HepG2 (cell line): Measurements from ENCODE around the gene PLRG1. TPM values are rescaled to one million over a fixed set of nuclear protein-coding genes. Genes with fewer than 3 reads are reported as not detected.
A peak's percentile ranks its signal among the peaks of the same experiment; 100 is the strongest.

Source experiments
- ARHGAP35 ChIP-seq: sonication (generic); formaldehyde crosslinking; IDR thresholded peaks from 2 replicates; pipeline ENCODE4 v1.9.0; 2022; ENCODE audit warnings: mild to moderate bottlenecking, inconsistent platforms, moderate library complexity, missing genetic modification reagents, borderline replicate concordance
- CSRNP1 ChIP-seq: sonication (generic); formaldehyde crosslinking; IDR thresholded peaks from 2 replicates; pipeline ENCODE4 v1.8.1; 2023; ENCODE audit warnings: mild to moderate bottlenecking, missing genetic modification reagents
- ETV6 ChIP-seq: sonication (generic); formaldehyde crosslinking; conservative IDR thresholded peaks from 2 replicates; pipeline ENCODE4 v1.4.0; 2020; ENCODE audit warnings: missing genetic modification reagents
- IKZF5 ChIP-seq: IDR thresholded peaks from 2 replicates; pipeline ENCODE4 v1.6.1; 2018; ENCODE audit warnings: missing genetic modification reagents, mild to moderate bottlenecking, missing compliant biosample characterization
- KDM6A ChIP-seq: IDR thresholded peaks from 2 replicates; pipeline ENCODE4 v1.6.1; 2016; ENCODE audit warnings: low read depth
- LBX2 ChIP-seq: sonication (generic); formaldehyde crosslinking; IDR thresholded peaks from 2 replicates; pipeline ENCODE4 v1.5.0; 2020; ENCODE audit warnings: missing genetic modification reagents, mild to moderate bottlenecking, borderline replicate concordance
- MYPOP ChIP-seq: sonication (generic); formaldehyde crosslinking; IDR thresholded peaks from 2 replicates; pipeline ENCODE4 v1.8.1; 2023; ENCODE audit warnings: mild to moderate bottlenecking, moderate library complexity, missing genetic modification reagents
- RAD51 ChIP-seq: fragments of 450-650 bp; IDR thresholded peaks from 2 replicates; pipeline ENCODE4 v1.6.1; 2016; ENCODE audit warnings: borderline replicate concordance
- SNAI1 ChIP-seq: sonication (generic); formaldehyde crosslinking; IDR thresholded peaks from 2 replicates; pipeline ENCODE4 v1.5.0; 2020; ENCODE audit warnings: mild to moderate bottlenecking, missing genetic modification reagents, borderline replicate concordance
- SNAPC2 ChIP-seq: sonication (generic); formaldehyde crosslinking; IDR thresholded peaks from 2 replicates; pipeline ENCODE4 v1.8.1; 2022; ENCODE audit warnings: mild to moderate bottlenecking, missing genetic modification reagents
- TFDP1 ChIP-seq: IDR thresholded peaks from 2 replicates; pipeline ENCODE4 v1.6.1; 2016; ENCODE audit warnings: missing compliant biosample characterization, missing genetic modification reagents, borderline replicate concordance
- TSC22D2 ChIP-seq: sonication (generic); formaldehyde crosslinking; IDR thresholded peaks from 2 replicates; pipeline ENCODE4 v1.5.1; 2020; ENCODE audit warnings: missing genetic modification reagents, mild to moderate bottlenecking, borderline replicate concordance
- U2AF2 ChIP-seq: fragments of 200-400 bp; formaldehyde crosslinking; IDR thresholded peaks from 2 replicates; pipeline ENCODE4 v1.6.1; 2017; ENCODE audit warnings: low read depth, mild to moderate bottlenecking, low read length
- ZFP62 ChIP-seq: sonication (generic); formaldehyde crosslinking; IDR thresholded peaks from 2 replicates; pipeline ENCODE4 v1.4.0; 2020; ENCODE audit warnings: missing genetic modification reagents
- ZIK1 ChIP-seq: sonication (generic); formaldehyde crosslinking; IDR thresholded peaks from 2 replicates; pipeline ENCODE4 v1.5.0; 2020; ENCODE audit warnings: mild to moderate bottlenecking, low read depth, missing genetic modification reagents, borderline replicate concordance
- ZNF101 ChIP-seq: sonication (generic); formaldehyde crosslinking; IDR thresholded peaks from 2 replicates; pipeline ENCODE4 v1.4.0; 2020; ENCODE audit warnings: mild to moderate bottlenecking, low read depth, missing genetic modification reagents, borderline replicate concordance
- ZNF446 ChIP-seq: sonication (generic); formaldehyde crosslinking; IDR thresholded peaks from 2 replicates; pipeline ENCODE4 v1.5.0; 2020; ENCODE audit warnings: mild to moderate bottlenecking, missing genetic modification reagents
- ZNF512 ChIP-seq: sonication (generic); formaldehyde crosslinking; IDR thresholded peaks from 2 replicates; pipeline ENCODE4 v1.4.0; 2020; ENCODE audit warnings: mild to moderate bottlenecking, missing genetic modification reagents
- ZNF644 ChIP-seq: IDR thresholded peaks from 2 replicates; pipeline ENCODE4 v1.6.1; 2016; ENCODE audit warnings: low read depth
- ZNF709 ChIP-seq: sonication (generic); formaldehyde crosslinking; IDR thresholded peaks from 2 replicates; pipeline ENCODE4 v1.5.0; 2020; ENCODE audit warnings: mild to moderate bottlenecking, missing genetic modification reagents
- ZNF737 ChIP-seq: sonication (generic); formaldehyde crosslinking; IDR thresholded peaks from 2 replicates; pipeline ENCODE4 v1.5.0; 2020; ENCODE audit warnings: missing genetic modification reagents, mild to moderate bottlenecking, borderline replicate concordance
- ZNF746 ChIP-seq: sonication (generic); formaldehyde crosslinking; IDR thresholded peaks from 2 replicates; pipeline ENCODE4 v1.8.0; 2022; ENCODE audit warnings: mild to moderate bottlenecking, missing genetic modification reagents
- ZNF891 ChIP-seq: sonication (generic); formaldehyde crosslinking; IDR thresholded peaks from 2 replicates; pipeline ENCODE4 v1.5.0; 2020; ENCODE audit warnings: mild to moderate bottlenecking, missing genetic modification reagents
- polyA plus RNA-seq, 8 experiments: library from polyadenylated mRNA; depleted of rRNA in 3 of 8; stranded (reverse) in 7 of 8; unstranded in 1 of 8; fragments of >200 nt; fragmentation: Illumina TruSeq in 4 of 8; extraction: Trizol in 4 of 8; gene quantifications; 2 replicates each; pipeline versions ENCODE4 v1.2.1 to v1.2.3, GENCODE V29; 2011 to 2016; ENCODE audit warnings: low read depth in 4 of 8, missing spikeins in 1 of 8, mixed read lengths in 1 of 8; ENCODE audit not compliant: insufficient read depth in 1 of 8
- total RNA-seq, 5 experiments: library from RNA; depleted of rRNA; stranded (reverse); fragments of >200 nt; fragmentation: Illumina TruSeq; extraction: Trizol; gene quantifications; 2 replicates each; pipeline ENCODE4 v1.2.3, GENCODE V29; 2016; ENCODE audit warnings: low read depth in 1 of 5

Gene PLRG1
- total and polyA plus RNA-seq, 2 of the 13 experiments (the other 11 are each of a cell fraction or from before 2014, with no cell fraction given) = 77.3 to 110 TPM

GRCh38 chr4:154590329-154591006, 40.3 kb upstream of the PLRG1 start, which contains the start of gene FGA (continued):
- TF ChIP-seq TFDP1 (CRISPR knock-in tag) (peak; percentile 42; the same call in 1 of the 2 replicates), ZNF644 (CRISPR knock-in tag) (peak; percentile 57; the same call in 1 of the 2 replicates), ZIK1 (CRISPR knock-in tag) (no peak), SNAPC2 (CRISPR knock-in tag) (no peak), ZNF709 (CRISPR knock-in tag) (no peak), ZNF737 (CRISPR knock-in tag) (no peak), ZNF512 (no peak), RAD51 (no peak), ARHGAP35 (CRISPR knock-in tag) (no peak), ZFP62 (CRISPR knock-in tag) (no peak), IKZF5 (CRISPR knock-in tag) (peak; percentile 96), SNAI1 (0 out of 2 replicates have a peak, but pooled peaks have one; percentile 79), ETV6 (CRISPR knock-in tag) (peak; percentile 72; the same call in 1 of the 2 replicates), MYPOP (peak; percentile 77; the same call in 1 of the 2 replicates), KDM6A (CRISPR knock-in tag) (peak; percentile 84), LBX2 (CRISPR knock-in tag) (no peak), TSC22D2 (CRISPR knock-in tag) (0 out of 2 replicates have a peak, but pooled peaks have one; percentile 25), ZNF891 (CRISPR knock-in tag) (no peak), U2AF2 (no peak), ZNF446 (CRISPR knock-in tag) (no peak), ZNF101 (CRISPR knock-in tag) (no peak), CSRNP1 (no peak), ZNF746 (CRISPR knock-in tag) (peak; percentile 96)
